A673 (cell line): Measurements from ENCODE around the gene BCAR1. TPM values are rescaled to one million over a fixed set of nuclear protein-coding genes. Genes with fewer than 3 reads are reported as not detected.

Source experiments
- BruUV-seq: library from RNA; stranded (reverse); fragments of 400-500 nt; replicated peaks from 2 replicates; lab custom pipeline; 2021; lab: Mats Ljungman, UMichigan
- CTCF ChIA-PET: fragments of 300-600 bp; sonication (Branson Sonifier 250); formaldehyde crosslinking; loops from one replicate; lab custom pipeline; 2022; ENCODE audit warnings: antibody characterized with exemption; lab: Charles Lee
- POLR2A ChIA-PET: fragments of 300-600 bp; sonication (Branson Sonifier 250); formaldehyde crosslinking; loops from one replicate; lab custom pipeline; 2022; ENCODE audit warnings: antibody characterized with exemption; ENCODE audit not compliant: low non-redundant PET; lab: Charles Lee
- DNase-seq: peaks from one replicate; pipeline ENCODE4 v3.0.0-alpha.2; 2015; ENCODE audit warnings: low spot score
- H3K27ac ChIP-seq: fragments of 200-600 bp; sonication (generic); 2 replicates; pipeline ENCODE4 v1.5.1; 2016; ENCODE audit warnings: mixed run types, low read depth, mild to moderate bottlenecking, mixed read lengths, antibody characterized with exemption, low read length; ENCODE audit not compliant: poor library complexity, severe bottlenecking
- H3K27me3 ChIP-seq: fragments of 200-600 bp; sonication (generic); replicated peaks from 2 replicates; pipeline ENCODE4 v1.6.1; 2017; ENCODE audit warnings: mixed run types, low read depth, mild to moderate bottlenecking, mixed read lengths, antibody characterized with exemption, low read length; ENCODE audit not compliant: insufficient read depth, poor library complexity
- H3K36me3 ChIP-seq: fragments of 200-600 bp; sonication (generic); 2 replicates; pipeline ENCODE4 v1.6.1; 2016; ENCODE audit warnings: mixed run types, mild to moderate bottlenecking, mixed read lengths, antibody characterized with exemption, low read length; ENCODE audit not compliant: insufficient read depth, poor library complexity, severe bottlenecking
- H3K4me1 ChIP-seq: fragments of 200-600 bp; sonication (generic); 2 replicates; pipeline ENCODE4 v1.6.1; 2017; ENCODE audit warnings: mixed run types, mild to moderate bottlenecking, mixed read lengths, antibody characterized with exemption, low read length; ENCODE audit not compliant: insufficient read depth, poor library complexity, severe bottlenecking
- H3K4me3 ChIP-seq: fragments of 200-600 bp; sonication (generic); 2 replicates; pipeline ENCODE4 v1.5.1; 2016; ENCODE audit warnings: low read depth, mixed run types, mild to moderate bottlenecking, mixed read lengths, low read length; ENCODE audit not compliant: poor library complexity, severe bottlenecking
- H3K9me3 ChIP-seq: fragments of 200-600 bp; sonication (generic); 2 replicates; pipeline ENCODE4 v1.6.1; 2016; ENCODE audit warnings: mixed run types, low read depth, mild to moderate bottlenecking, mixed read lengths, antibody characterized with exemption, low read length; ENCODE audit not compliant: poor library complexity, severe bottlenecking
- EZH2 ChIP-seq: fragments of 200-600 bp; sonication (generic); IDR thresholded peaks from 2 replicates; pipeline ENCODE4 v1.6.1; 2017; ENCODE audit warnings: borderline replicate concordance, low read depth, mild to moderate bottlenecking, mixed read lengths, antibody characterized with exemption, low read length; ENCODE audit not compliant: poor library complexity, severe bottlenecking
- intact Hi-C: fragments of 100-400 bp; cut with micrococcal nuclease; formaldehyde crosslinking; loops from one replicate; pipeline ENCODE4 v1.10.0; 2022; ENCODE audit not compliant: unreplicated experiment
- total RNA-seq: library from RNA; stranded (reverse); gene quantifications from 2 replicates; pipeline ENCODE4 v1.2.3, GENCODE V29; 2021
- TF ChIP-seq, protein P1 (sequence below): fragments of 300-800, 200-600 bp; sonication (generic); conservative IDR thresholded peaks from 2 replicates; pipeline ENCODE4 v1.5.1; 2017; ENCODE audit warnings: low read depth, mild to moderate bottlenecking, antibody characterized with exemption, low read length, moderate library complexity, mixed read lengths

The BCAR1 gene
- total RNA-seq, 1 experiment from 2014 or later: 42.2 TPM

DNA sequence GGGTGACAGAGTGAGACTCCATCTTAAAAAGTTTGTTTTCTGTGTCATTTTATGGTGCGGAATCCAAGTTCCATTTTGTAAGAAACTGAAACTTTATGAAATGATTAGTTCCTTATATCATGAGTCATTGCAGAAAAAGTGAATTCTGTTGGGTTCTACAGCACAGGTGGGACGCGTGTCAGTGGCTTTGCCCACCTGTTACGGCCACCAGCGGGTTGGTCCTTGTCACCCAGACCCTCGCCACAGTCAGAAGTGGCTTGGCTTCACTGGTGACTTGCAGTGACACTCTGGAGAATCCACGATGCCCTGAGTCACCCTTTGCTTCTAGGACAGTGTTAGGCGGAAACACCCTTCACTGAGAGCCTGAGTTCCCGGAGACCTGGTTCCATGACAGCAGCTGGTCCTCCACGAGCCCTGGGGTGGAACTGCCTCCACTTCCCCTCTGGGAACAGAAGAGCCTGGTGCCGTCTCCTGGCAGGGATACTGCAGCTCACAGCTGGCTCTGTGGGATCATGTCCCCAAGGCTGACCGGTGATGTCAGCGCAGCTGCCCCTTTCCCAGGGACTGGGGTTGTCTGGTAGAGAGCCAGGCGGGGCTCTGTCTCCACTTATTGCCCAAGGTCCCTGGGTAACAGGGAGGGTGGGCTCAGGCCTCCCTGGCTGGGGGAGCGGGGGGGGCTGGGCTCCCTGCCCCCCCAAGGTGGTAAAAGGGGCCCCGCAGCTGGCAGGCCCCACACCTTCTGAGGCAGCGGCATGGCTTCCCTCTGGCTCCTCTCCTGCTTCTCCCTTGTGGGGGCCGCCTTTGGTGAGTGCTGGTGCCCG is 33.0 kb downstream of the BCAR1 start, which contains the start of gene CTRB1:
TSS of gene CTRB1 (plus strand) at position 733 of the 821 bp plus-strand sequence. CDS start at position 753, 20 bp downstream.
- BruUV-seq: no TSS peak
- ChIA-PET CTCF (no interaction called here), POLR2A (no interaction called here)
- H3K4me1 ChIP-seq: no peaks in the 10 kb centered on the region
- no peaks in the 10 kb centered on the region for H3K9me3 ChIP-seq
- TF ChIP-seq, protein P1, sequence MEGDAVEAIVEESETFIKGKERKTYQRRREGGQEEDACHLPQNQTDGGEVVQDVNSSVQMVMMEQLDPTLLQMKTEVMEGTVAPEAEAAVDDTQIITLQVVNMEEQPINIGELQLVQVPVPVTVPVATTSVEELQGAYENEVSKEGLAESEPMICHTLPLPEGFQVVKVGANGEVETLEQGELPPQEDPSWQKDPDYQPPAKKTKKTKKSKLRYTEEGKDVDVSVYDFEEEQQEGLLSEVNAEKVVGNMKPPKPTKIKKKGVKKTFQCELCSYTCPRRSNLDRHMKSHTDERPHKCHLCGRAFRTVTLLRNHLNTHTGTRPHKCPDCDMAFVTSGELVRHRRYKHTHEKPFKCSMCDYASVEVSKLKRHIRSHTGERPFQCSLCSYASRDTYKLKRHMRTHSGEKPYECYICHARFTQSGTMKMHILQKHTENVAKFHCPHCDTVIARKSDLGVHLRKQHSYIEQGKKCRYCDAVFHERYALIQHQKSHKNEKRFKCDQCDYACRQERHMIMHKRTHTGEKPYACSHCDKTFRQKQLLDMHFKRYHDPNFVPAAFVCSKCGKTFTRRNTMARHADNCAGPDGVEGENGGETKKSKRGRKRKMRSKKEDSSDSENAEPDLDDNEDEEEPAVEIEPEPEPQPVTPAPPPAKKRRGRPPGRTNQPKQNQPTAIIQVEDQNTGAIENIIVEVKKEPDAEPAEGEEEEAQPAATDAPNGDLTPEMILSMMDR: no peak
- no peak for TF ChIP-seq EZH2
- intact Hi-C loops: no loop called here
- DNase-seq: no peak
- no peak within 1 kb of the TSS for H3K4me3 ChIP-seq
- no peak within 1 kb of the TSS for H3K27ac ChIP-seq
- no peaks in the 10 kb centered on the region for H3K27me3 ChIP-seq
- no peaks in the 10 kb centered on the region for H3K36me3 ChIP-seq

- no peaks in the 10 kb centered on the region for H3K27me3 ChIP-seq
- POLR2A ChIA-PET: no interaction called here
- DNase-seq: no peak
- no peaks in the 10 kb centered on the region for H3K9me3 ChIP-seq
- TF ChIP-seq EZH2: no peak
- TF ChIP-seq, protein P1: no peak
- H3K4me3 ChIP-seq: no peak overlapping the region
- intact Hi-C loops: no loop called here
- H3K4me1 ChIP-seq: no peaks in the 10 kb centered on the region
- CTCF ChIA-PET: no interaction called here
- no peak overlapping the region for H3K27ac ChIP-seq
- BruUV-seq: no TSS peak
- H3K36me3 ChIP-seq: no peaks in the 10 kb centered on the region
These were observed 34.0 kb downstream of the BCAR1 start for GRCh38 chr16:75217389-75217851.

- CTCF ChIA-PET: no interaction called here
- H3K36me3 ChIP-seq: no peaks in the 10 kb centered on the region
- BruUV-seq: no TSS peak
- no peak overlapping the region for H3K4me3 ChIP-seq
- no peaks in the 10 kb centered on the region for H3K4me1 ChIP-seq
- TF ChIP-seq EZH2: no peak
- TF ChIP-seq, protein P1: no peak
- POLR2A ChIA-PET: no interaction called here
- intact Hi-C loops: no loop called here
- H3K27ac ChIP-seq: no peak overlapping the region
- DNase-seq: no peak
- no peaks in the 10 kb centered on the region for H3K27me3 ChIP-seq
- no peaks in the 10 kb centered on the region for H3K9me3 ChIP-seq
These were observed 34.8 kb downstream of the BCAR1 start for GRCh38 chr16:75216576-75216975.
